ENCODE measurements around the gene TAAR6. TPM values are rescaled to one million over a fixed set of nuclear protein-coding genes. Genes with fewer than 3 reads are reported as not detected.

TAAR6 gene
- total and polyA plus RNA-seq, 10 of the 15 experiments (the other 5 are each of a cell fraction or from before 2014, with no cell fraction given): not detected

DNA sequence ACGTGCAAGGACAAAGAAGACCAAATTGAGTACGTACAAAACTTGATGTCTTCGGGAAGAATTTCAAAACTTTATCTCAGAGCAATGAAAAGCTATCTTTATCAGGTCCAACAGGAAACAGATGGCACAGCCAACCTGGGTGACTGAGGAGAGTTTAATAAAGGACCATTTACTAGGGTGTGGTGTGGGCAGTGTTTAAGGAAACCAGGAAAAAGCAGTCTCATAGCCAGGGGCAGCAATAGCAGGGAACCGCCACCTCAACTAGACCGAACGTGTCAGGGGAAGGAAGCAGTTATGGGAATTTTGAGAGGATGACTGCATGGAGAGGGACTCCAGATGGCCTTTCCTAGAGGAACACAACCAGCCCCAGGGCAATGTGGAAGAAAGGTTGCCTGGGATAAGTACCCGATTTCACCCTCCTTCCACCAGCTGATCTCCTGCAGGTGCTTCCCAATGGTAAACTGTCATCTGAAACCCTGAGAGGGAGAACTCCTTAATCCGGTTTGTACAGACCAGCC is 34.6 kb downstream of the TAAR6 start:
- no peak overlapping the region for H3K27ac ChIP-seq (ENCODE audit: control insufficient read depth, insufficient read depth)
- no peak overlapping the region for H3K4me2 ChIP-seq (ENCODE audit: control insufficient read depth, insufficient read depth)
- FAIRE-seq (no peak), ATAC-seq (no peak), DNase-seq (ENCODE audit: low read depth, low spot score) (no peak)
- no peaks in the 10 kb centered on the region for H3K27me3 ChIP-seq (replicated peaks in 1 of 2; ENCODE audit: control insufficient read depth in 2 of 2, insufficient read depth in 2 of 2, low read length in 1 of 2)
- H3K79me2 ChIP-seq (ENCODE audit: control insufficient read depth, insufficient read depth, low read length): no peaks in the 10 kb centered on the region
- H4K20me1 ChIP-seq (ENCODE audit: control insufficient read depth, insufficient read depth): no peaks in the 10 kb centered on the region
- CTCF ChIA-PET: no interaction called here
- intact Hi-C loops (cut with micrococcal nuclease; ENCODE audit: unreplicated experiment) (no loop called here), in situ Hi-C loops (cut with MboI) (no loop called here)
- POLR2A ChIA-PET: no interaction called here
- H3K4me3 ChIP-seq: no peak overlapping the region
- BruUV-seq (replicated peaks): no TSS peak
- RAD21 ChIA-PET (ENCODE audit: unreplicated experiment): no interaction called here
- WGBS (ENCODE audit: insufficient coverage, insufficient replicate concordance, low lambda C conversion rate, missing lambda C conversion rate): 68% methylated on average over 8 of the region's 8 CpGs
- SMC1A ChIA-PET (ENCODE audit: uncharacterized antibody, unreplicated experiment): no interaction called here
- H3K36me3 ChIP-seq (ENCODE audit: control insufficient read depth in 2 of 2, insufficient read depth in 2 of 2, low read length in 1 of 2): no peaks in the 10 kb centered on the region
- H2AFZ ChIP-seq (ENCODE audit: control insufficient read depth, low read depth, low read length): no peak overlapping the region
- H3K9ac ChIP-seq (ENCODE audit: control insufficient read depth, insufficient read depth, low read length): no peak overlapping the region
- no peaks in the 10 kb centered on the region for H3K9me3 ChIP-seq (replicated peaks; ENCODE audit: control insufficient read depth, insufficient read depth, low read length)
- no peaks in the 10 kb centered on the region for H3K4me1 ChIP-seq (ENCODE audit: control insufficient read depth, insufficient read depth, low read length)
- TF ChIP-seq, protein P1, sequence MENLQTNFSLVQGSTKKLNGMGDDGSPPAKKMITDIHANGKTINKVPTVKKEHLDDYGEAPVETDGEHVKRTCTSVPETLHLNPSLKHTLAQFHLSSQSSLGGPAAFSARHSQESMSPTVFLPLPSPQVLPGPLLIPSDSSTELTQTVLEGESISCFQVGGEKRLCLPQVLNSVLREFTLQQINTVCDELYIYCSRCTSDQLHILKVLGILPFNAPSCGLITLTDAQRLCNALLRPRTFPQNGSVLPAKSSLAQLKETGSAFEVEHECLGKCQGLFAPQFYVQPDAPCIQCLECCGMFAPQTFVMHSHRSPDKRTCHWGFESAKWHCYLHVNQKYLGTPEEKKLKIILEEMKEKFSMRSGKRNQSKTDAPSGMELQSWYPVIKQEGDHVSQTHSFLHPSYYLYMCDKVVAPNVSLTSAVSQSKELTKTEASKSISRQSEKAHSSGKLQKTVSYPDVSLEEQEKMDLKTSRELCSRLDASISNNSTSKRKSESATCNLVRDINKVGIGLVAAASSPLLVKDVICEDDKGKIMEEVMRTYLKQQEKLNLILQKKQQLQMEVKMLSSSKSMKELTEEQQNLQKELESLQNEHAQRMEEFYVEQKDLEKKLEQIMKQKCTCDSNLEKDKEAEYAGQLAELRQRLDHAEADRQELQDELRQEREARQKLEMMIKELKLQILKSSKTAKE (IDR thresholded peaks at IDR 0.05; ENCODE audit: low read depth, poor library complexity, severe bottlenecking): no peak
- TF ChIP-seq, protein P2, sequence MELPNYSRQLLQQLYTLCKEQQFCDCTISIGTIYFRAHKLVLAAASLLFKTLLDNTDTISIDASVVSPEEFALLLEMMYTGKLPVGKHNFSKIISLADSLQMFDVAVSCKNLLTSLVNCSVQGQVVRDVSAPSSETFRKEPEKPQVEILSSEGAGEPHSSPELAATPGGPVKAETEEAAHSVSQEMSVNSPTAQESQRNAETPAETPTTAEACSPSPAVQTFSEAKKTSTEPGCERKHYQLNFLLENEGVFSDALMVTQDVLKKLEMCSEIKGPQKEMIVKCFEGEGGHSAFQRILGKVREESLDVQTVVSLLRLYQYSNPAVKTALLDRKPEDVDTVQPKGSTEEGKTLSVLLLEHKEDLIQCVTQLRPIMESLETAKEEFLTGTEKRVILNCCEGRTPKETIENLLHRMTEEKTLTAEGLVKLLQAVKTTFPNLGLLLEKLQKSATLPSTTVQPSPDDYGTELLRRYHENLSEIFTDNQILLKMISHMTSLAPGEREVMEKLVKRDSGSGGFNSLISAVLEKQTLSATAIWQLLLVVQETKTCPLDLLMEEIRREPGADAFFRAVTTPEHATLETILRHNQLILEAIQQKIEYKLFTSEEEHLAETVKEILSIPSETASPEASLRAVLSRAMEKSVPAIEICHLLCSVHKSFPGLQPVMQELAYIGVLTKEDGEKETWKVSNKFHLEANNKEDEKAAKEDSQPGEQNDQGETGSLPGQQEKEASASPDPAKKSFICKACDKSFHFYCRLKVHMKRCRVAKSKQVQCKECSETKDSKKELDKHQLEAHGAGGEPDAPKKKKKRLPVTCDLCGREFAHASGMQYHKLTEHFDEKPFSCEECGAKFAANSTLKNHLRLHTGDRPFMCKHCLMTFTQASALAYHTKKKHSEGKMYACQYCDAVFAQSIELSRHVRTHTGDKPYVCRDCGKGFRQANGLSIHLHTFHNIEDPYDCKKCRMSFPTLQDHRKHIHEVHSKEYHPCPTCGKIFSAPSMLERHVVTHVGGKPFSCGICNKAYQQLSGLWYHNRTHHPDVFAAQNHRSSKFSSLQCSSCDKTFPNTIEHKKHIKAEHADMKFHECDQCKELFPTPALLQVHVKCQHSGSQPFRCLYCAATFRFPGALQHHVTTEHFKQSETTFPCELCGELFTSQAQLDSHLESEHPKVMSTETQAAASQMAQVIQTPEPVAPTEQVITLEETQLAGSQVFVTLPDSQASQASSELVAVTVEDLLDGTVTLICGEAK (IDR thresholded peaks at IDR 0.05; ENCODE audit: borderline replicate concordance): no peak
- TF ChIP-seq PML (IDR thresholded peaks at IDR 0.05; ENCODE audit: low read length): no peak
- TF ChIP-seq, protein P3, sequence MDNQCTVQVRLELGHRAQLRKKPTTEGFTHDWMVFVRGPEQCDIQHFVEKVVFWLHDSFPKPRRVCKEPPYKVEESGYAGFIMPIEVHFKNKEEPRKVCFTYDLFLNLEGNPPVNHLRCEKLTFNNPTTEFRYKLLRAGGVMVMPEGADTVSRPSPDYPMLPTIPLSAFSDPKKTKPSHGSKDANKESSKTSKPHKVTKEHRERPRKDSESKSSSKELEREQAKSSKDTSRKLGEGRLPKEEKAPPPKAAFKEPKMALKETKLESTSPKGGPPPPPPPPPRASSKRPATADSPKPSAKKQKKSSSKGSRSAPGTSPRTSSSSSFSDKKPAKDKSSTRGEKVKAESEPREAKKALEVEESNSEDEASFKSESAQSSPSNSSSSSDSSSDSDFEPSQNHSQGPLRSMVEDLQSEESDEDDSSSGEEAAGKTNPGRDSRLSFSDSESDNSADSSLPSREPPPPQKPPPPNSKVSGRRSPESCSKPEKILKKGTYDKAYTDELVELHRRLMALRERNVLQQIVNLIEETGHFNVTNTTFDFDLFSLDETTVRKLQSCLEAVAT (IDR thresholded peaks at IDR 0.05): no peak
- TF ChIP-seq, protein P4, sequence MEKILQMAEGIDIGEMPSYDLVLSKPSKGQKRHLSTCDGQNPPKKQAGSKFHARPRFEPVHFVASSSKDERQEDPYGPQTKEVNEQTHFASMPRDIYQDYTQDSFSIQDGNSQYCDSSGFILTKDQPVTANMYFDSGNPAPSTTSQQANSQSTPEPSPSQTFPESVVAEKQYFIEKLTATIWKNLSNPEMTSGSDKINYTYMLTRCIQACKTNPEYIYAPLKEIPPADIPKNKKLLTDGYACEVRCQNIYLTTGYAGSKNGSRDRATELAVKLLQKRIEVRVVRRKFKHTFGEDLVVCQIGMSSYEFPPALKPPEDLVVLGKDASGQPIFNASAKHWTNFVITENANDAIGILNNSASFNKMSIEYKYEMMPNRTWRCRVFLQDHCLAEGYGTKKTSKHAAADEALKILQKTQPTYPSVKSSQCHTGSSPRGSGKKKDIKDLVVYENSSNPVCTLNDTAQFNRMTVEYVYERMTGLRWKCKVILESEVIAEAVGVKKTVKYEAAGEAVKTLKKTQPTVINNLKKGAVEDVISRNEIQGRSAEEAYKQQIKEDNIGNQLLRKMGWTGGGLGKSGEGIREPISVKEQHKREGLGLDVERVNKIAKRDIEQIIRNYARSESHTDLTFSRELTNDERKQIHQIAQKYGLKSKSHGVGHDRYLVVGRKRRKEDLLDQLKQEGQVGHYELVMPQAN (conservative IDR thresholded peaks at IDR 0.05): no peak
- no peak for TF ChIP-seq ZNF217 (IDR thresholded peaks at IDR 0.05)
- TF ChIP-seq, protein P5, sequence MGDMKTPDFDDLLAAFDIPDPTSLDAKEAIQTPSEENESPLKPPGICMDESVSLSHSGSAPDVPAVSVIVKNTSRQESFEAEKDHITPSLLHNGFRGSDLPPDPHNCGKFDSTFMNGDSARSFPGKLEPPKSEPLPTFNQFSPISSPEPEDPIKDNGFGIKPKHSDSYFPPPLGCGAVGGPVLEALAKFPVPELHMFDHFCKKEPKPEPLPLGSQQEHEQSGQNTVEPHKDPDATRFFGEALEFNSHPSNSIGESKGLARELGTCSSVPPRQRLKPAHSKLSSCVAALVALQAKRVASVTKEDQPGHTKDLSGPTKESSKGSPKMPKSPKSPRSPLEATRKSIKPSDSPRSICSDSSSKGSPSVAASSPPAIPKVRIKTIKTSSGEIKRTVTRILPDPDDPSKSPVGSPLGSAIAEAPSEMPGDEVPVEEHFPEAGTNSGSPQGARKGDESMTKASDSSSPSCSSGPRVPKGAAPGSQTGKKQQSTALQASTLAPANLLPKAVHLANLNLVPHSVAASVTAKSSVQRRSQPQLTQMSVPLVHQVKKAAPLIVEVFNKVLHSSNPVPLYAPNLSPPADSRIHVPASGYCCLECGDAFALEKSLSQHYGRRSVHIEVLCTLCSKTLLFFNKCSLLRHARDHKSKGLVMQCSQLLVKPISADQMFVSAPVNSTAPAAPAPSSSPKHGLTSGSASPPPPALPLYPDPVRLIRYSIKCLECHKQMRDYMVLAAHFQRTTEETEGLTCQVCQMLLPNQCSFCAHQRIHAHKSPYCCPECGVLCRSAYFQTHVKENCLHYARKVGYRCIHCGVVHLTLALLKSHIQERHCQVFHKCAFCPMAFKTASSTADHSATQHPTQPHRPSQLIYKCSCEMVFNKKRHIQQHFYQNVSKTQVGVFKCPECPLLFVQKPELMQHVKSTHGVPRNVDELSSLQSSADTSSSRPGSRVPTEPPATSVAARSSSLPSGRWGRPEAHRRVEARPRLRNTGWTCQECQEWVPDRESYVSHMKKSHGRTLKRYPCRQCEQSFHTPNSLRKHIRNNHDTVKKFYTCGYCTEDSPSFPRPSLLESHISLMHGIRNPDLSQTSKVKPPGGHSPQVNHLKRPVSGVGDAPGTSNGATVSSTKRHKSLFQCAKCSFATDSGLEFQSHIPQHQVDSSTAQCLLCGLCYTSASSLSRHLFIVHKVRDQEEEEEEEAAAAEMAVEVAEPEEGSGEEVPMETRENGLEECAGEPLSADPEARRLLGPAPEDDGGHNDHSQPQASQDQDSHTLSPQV (IDR thresholded peaks at IDR 0.05): no peak
- TF ChIP-seq, protein P6, sequence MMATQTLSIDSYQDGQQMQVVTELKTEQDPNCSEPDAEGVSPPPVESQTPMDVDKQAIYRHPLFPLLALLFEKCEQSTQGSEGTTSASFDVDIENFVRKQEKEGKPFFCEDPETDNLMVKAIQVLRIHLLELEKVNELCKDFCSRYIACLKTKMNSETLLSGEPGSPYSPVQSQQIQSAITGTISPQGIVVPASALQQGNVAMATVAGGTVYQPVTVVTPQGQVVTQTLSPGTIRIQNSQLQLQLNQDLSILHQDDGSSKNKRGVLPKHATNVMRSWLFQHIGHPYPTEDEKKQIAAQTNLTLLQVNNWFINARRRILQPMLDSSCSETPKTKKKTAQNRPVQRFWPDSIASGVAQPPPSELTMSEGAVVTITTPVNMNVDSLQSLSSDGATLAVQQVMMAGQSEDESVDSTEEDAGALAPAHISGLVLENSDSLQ (IDR thresholded peaks at IDR 0.05): no peak

All from GM12878 (cell line).